NB4 (cell line): ENCODE results near the gene REEP1.

ENCODE experiments used
- POLR2A ChIP-seq: IDR thresholded peaks from 2 replicates; pipeline ENCODE4 v1.6.1; 2011; ENCODE audit warnings: mild to moderate bottlenecking; ENCODE audit not compliant: insufficient read length; ENCODE audit errors: extremely low read depth
- TF ChIP-seq, protein P1 (sequence below): IDR thresholded peaks from one replicate; pipeline ENCODE4 v1.5.1; 2012; ENCODE audit warnings: low read depth, low read length

DNA sequence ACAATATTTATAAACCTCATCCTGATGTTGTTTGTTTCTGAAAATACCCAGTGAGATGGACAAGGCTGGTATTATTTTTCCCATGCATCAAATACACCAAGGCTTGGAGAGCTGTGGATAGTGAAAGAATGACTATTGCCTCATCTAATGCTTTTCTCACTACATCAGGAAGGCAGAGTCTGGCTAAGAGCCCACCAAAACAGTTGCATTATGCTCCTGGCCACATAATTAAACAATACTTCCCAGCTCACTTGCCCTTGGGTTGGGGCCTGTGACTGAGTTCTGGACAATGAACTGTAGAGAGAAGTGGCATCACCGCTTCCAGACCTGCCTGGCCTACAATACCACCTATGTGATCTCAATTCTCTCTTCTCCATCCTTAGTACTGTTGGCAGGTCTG lies 46.4 kb upstream of the REEP1 start:
- TF ChIP-seq, protein P1, sequence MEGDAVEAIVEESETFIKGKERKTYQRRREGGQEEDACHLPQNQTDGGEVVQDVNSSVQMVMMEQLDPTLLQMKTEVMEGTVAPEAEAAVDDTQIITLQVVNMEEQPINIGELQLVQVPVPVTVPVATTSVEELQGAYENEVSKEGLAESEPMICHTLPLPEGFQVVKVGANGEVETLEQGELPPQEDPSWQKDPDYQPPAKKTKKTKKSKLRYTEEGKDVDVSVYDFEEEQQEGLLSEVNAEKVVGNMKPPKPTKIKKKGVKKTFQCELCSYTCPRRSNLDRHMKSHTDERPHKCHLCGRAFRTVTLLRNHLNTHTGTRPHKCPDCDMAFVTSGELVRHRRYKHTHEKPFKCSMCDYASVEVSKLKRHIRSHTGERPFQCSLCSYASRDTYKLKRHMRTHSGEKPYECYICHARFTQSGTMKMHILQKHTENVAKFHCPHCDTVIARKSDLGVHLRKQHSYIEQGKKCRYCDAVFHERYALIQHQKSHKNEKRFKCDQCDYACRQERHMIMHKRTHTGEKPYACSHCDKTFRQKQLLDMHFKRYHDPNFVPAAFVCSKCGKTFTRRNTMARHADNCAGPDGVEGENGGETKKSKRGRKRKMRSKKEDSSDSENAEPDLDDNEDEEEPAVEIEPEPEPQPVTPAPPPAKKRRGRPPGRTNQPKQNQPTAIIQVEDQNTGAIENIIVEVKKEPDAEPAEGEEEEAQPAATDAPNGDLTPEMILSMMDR, result no peak
- no peak for TF ChIP-seq POLR2A
